Esophagus (tissue), 2 donors: ENCODE measurements around the gene TACC2. TPM values are rescaled to one million over a fixed set of nuclear protein-coding genes. Genes with fewer than 3 reads are reported as not detected.

Experiments
- H3K27ac ChIP-seq, 2 donors: one replicate each; pipeline ENCODE4 v1.5.1; 2013; ENCODE audit warnings: low read depth in 2 of 2, mild to moderate bottlenecking in 2 of 2, inconsistent platforms in 1 of 2, low read length in 1 of 2, moderate library complexity in 1 of 2
- H3K27me3 ChIP-seq, 2 donors: one replicate each; pipeline ENCODE4 v1.6.1; 2013; ENCODE audit warnings: low read length in 2 of 2, control low read depth in 1 of 2, mild to moderate bottlenecking in 1 of 2; ENCODE audit not compliant: insufficient read depth in 2 of 2, control insufficient read depth in 1 of 2
- H3K36me3 ChIP-seq, 2 donors: one replicate each; pipeline ENCODE4 v1.6.1; 2013; ENCODE audit warnings: low read length in 1 of 2; ENCODE audit not compliant: control insufficient read depth in 2 of 2, insufficient read depth in 2 of 2
- H3K4me1 ChIP-seq, 2 donors: one replicate each; pipeline ENCODE4 v1.6.1; 2013; ENCODE audit warnings: low read length in 1 of 2; ENCODE audit not compliant: control insufficient read depth in 2 of 2, insufficient read depth in 2 of 2
- H3K4me3 ChIP-seq, 2 donors: one replicate each; pipeline ENCODE4 v1.5.1; 2013; ENCODE audit warnings: low read length in 2 of 2, mild to moderate bottlenecking in 2 of 2, low read depth in 1 of 2, moderate library complexity in 1 of 2
- H3K9me3 ChIP-seq, 2 donors: one replicate each; pipeline ENCODE4 v1.6.1; 2013; ENCODE audit warnings: mild to moderate bottlenecking in 2 of 2, low read depth in 1 of 2, low read length in 1 of 2, moderate library complexity in 1 of 2; ENCODE audit not compliant: control insufficient read depth in 2 of 2, insufficient read depth in 1 of 2
- WGBS, 2 donors: extraction: QIAGEN DNeasy Blood & Tissue Kit; methylation state at CpG; one replicate each; pipeline ENCODE4 v1.1.7; 2013; 5-methylcytosine and 5-hydroxymethylcytosine counted together
- polyA plus RNA-seq, 2 donors: library from polyadenylated mRNA; stranded (reverse); fragments of 200-250 nt; gene quantifications; one replicate each; pipeline ENCODE4 v1.2.3, GENCODE V29; 2013
- donor health status: healthy with polysubstance abuse.
- donor health status: Bipolar disorder and iron deficiency.

TACC2 gene
- polyA plus RNA-seq, 2 donors, result 47.8 to 51.8 TPM

DNA sequence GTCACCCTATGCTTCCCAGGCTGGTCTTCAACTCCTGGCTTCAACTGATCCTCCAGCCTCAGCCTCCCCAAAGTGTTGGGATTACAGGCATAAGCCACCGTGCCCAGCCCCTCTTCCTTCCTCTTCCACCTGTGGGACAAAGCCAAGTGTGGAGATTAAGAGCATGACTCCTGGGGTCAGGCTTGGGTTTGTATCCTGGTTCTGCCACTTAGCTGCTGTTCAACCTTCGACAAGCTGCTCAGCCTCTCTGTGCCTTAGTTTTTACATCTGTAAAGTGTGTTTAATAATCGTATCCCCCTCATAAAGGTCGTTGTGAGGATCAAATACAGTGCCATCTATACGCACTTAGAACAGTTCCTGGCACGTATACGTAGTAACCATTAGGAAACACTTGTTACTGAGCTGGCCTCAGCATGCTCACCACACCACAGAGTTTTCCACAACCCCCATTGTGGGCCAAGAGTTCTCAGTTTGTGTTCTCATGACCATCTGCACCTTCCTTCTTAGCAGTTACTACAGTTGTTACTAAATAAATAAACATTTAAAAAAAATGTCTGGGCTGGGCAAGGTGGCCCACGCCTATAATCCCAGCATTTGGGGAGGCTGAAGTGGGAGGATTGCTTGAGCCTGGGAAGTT, 141.6 kb downstream of the TACC2 start:
- H3K36me3 ChIP-seq, result peaks cover 6 to 17% of the 10 kb centered on the region in 2 donors
- H3K27ac ChIP-seq, result no peak overlapping the region
- H3K27me3 ChIP-seq, result no peaks in the 10 kb centered on the region
- H3K4me1 ChIP-seq, result peaks cover 0 to 6% of the 10 kb centered on the region in 2 donors
- no peaks in the 10 kb centered on the region for H3K9me3 ChIP-seq
- H3K4me3 ChIP-seq, result no peak overlapping the region
- WGBS, 2 donors, result 84 to 86% methylated on average over 8 of the region's 8 CpGs

DNA sequence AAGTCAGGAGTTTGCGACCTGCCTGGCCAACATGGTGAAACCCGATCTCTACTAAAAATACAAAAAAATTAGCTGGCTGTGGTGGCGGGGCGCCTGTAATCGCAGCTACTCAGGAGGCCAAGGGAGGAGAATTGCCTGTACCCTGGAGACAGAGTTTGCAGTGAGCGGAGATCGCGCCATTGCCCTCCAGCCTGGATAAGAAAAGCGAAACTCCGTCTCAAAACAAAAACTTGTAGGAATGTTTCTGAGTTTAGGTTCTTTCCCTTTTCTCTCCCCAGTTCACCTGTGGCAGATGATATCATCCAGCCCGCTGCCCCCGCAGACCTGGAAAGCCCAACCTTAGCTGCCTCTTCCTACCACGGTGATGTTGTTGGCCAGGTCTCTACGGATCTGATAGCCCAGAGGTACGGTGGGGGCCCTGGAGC, 143.4 kb downstream of the TACC2 start:
- Histone ChIP-seq H3K27ac (no peak overlapping the region), H3K36me3 (peaks cover 6 to 18% of the 10 kb centered on the region in 2 donors), H3K27me3 (no peaks in the 10 kb centered on the region), H3K9me3 (no peaks in the 10 kb centered on the region), H3K4me1 (no peaks in the 10 kb centered on the region), H3K4me3 (no peak overlapping the region)
- WGBS, 2 donors, result 54 to 62% methylated on average over 15 of the region's 15 CpGs

DNA sequence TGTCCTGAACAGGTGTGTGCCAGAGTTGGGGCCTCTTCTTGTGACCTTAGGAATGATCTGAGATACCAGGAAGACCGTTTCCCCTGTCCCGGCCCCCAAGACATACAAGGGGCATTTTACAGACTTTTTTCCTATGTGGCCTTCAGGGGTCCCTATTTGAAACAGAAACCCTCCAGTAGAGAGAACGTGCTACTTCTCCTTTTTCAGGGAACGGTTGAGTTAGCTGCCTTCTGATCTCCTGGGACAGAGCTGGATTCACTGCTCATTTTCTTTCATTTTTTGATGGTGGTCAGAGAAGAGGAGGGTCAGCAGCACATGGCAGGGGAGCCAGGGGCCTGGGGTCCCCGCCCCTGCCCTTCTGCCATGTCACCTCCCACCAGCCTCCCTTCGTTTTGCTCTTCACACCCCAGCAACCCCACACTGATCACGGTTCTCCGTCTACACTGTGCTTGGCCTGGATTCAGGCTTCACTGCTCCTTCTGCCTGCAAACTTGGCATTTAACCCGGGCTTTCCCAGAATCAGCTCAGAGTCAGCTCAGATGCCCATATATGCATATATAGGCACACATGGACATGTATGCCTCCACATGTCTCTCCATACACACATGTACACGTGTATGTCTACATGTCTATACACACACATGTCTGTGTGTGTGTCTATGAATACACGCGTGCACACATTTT, 144.1 kb downstream of the TACC2 start:
- Histone ChIP-seq H3K9me3 (no peaks in the 10 kb centered on the region), H3K4me3 (no peak overlapping the region), H3K36me3 (peaks cover 6 to 21% of the 10 kb centered on the region in 2 donors), H3K27ac (peak overlapping the region in 1 of 2 donors; percentile 6), H3K4me1 (no peaks in the 10 kb centered on the region), H3K27me3 (no peaks in the 10 kb centered on the region)
- 49 to 53% methylated on average over 12 of the region's 12 CpGs for WGBS, 2 donors

DNA sequence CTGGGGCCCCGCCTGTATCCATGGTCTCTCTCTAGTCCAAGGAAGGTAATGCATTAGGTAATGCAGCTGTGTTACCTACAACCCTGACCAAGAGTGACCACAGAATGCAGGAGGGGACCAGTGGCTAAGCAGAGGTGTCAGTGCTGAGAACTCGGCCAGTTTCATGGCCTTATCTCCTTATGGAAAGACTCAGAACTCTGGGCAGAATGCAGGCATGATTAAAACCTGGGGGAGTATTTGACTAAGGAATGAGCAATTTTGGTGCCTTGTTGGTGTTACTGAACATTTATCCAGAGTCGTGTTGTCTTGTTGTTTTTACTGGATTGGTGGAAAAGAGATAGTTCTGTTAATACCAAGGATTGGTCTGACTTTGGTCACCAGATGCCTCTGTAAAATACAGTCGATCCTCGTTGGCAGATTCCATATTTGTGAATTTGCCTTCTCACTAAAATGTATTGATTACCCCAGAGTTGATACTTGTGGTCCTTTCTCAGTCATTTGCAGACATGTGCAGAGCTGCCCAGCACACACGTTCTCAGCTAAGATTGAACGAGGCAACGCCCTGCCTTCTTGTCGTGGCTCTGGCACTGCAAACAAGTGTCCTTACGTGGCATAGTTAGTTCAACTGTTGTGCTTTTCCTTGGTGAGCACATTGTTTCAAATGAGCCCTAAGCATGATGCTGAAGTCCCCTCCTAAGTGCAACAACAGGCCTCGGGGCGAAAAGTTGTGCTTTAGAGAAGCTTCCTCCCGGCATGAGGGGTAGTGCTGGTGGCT, 146.5 kb downstream of the TACC2 start:
- no peak overlapping the region for H3K27ac ChIP-seq
- no peak overlapping the region for H3K4me3 ChIP-seq
- H3K36me3 ChIP-seq, result peaks cover 6 to 20% of the 10 kb centered on the region in 2 donors
- WGBS, 2 donors, result 79 to 82% methylated on average over 13 of the region's 13 CpGs
- no peaks in the 10 kb centered on the region for H3K9me3 ChIP-seq
- no peaks in the 10 kb centered on the region for H3K27me3 ChIP-seq
- peaks cover 3 to 4% of the 10 kb centered on the region in 2 donors for H3K4me1 ChIP-seq

DNA sequence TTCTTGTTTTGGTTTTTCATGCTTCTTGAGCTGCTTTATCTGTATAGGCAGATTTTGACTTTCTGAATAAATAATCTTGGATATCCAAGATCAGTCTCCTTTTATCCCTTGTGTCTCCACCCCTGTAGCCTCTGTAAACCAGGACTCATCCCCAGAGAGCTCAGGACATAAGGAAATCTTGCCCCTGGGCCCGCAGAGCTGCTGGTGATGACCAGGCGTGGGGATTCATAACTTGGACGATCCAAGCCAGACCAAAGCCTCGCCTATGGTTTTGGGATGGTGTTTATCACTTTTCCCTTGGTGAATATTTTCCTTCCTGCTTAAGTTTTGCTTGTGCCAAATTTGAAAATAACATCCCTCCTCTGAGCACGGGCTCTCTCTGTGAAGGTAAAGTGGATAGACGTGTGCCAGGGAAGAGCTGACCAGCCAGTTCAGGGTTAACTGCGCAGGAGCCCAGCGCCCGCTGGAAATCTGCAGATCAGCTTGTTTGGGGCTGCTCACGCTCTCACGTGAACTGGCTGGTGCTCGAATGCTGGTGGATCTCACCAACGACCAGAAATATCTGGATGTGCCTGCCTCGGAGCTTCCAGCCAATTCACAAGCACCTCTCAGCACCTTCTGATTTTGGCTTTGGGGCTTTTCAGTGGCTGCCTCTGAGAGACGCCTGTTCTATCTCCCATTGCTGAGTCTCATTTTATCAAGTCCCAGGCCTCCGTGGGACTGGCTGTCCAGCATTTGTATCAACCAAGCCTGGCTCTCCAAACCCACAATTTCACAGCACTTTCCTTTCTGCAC, 150.1 kb downstream of the TACC2 start:
- Histone ChIP-seq H3K36me3 (peaks cover 0 to 15% of the 10 kb centered on the region in 2 donors), H3K4me1 (peaks cover 19 to 28% of the 10 kb centered on the region in 2 donors)
- 69 to 72% methylated on average over 16 of the region's 16 CpGs for WGBS, 2 donors

DNA sequence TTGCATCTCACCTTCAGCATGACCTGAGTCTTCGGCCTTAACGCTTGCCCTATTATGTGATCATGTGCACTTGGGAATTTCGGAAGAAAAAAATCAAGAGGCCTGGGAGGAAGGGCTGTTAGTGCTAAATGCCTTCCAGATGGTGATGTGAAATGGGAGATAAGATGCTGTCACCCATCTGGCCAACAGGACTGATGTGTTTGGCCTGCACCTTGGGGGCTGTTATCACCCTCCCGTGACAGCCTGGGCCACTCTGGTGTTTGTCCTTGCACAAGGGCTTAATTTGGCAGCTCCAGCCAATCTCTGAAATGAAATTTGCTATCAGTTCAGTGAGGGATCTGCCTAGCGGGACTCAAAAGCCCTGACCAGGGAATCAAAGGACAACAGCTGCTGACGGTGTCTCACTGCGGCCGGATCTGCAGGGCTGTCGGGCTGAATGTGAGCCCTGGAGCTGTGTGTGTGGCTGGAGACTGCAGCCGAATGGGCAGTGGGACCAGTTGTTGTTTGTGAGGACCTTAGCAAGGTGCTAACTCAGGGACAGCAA, 150.7 kb downstream of the TACC2 start:
- H3K27ac ChIP-seq, result peak overlapping the region; percentile 55 to 74
- H3K9me3 ChIP-seq, result no peaks in the 10 kb centered on the region
- no peaks in the 10 kb centered on the region for H3K27me3 ChIP-seq
- H3K4me1 ChIP-seq, result peaks cover 19 to 28% of the 10 kb centered on the region in 2 donors
- no peak overlapping the region for H3K4me3 ChIP-seq
- H3K36me3 ChIP-seq, result peaks cover 0 to 12% of the 10 kb centered on the region in 2 donors
- 64 to 75% methylated on average over 10 of the region's 10 CpGs for WGBS, 2 donors

More for the DNA sequence above, 150.1 kb downstream of the TACC2 start:
- no peaks in the 10 kb centered on the region for H3K9me3 ChIP-seq
- no peak overlapping the region for H3K4me3 ChIP-seq
- peak overlapping the region; percentile 31 to 74 for H3K27ac ChIP-seq
- no peaks in the 10 kb centered on the region for H3K27me3 ChIP-seq

DNA sequence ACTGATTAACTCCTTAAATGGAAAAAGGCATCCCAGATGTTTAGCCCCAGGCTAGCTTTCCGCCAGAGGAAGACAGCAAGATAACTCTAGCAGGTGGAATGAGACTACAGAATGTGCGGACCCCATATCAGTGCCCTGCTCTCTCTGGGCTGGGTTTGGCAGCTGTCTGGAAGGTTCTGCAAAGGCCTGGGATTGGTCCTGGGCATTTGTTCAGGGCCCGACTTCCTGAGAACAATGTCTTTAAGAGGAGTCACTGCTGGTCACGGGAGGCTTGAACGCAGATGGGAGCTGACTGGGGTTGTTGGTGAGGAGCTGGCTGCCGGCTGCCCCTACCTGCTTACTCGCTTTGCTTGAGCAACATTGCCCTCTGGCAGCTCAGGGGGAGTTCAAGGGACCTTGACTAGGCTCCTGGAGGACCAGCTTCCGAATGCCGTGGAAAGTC, 151.5 kb downstream of the TACC2 start:
- H3K36me3 ChIP-seq, result peaks cover 0 to 13% of the 10 kb centered on the region in 2 donors
- no peak overlapping the region for H3K4me3 ChIP-seq
- no peaks in the 10 kb centered on the region for H3K9me3 ChIP-seq
- WGBS, 2 donors, result 43 to 51% methylated on average over 9 of the region's 9 CpGs
- peak overlapping the region; percentile 65 to 90 for H3K27ac ChIP-seq
- H3K4me1 ChIP-seq, result peaks cover 19 to 28% of the 10 kb centered on the region in 2 donors
- no peaks in the 10 kb centered on the region for H3K27me3 ChIP-seq

DNA sequence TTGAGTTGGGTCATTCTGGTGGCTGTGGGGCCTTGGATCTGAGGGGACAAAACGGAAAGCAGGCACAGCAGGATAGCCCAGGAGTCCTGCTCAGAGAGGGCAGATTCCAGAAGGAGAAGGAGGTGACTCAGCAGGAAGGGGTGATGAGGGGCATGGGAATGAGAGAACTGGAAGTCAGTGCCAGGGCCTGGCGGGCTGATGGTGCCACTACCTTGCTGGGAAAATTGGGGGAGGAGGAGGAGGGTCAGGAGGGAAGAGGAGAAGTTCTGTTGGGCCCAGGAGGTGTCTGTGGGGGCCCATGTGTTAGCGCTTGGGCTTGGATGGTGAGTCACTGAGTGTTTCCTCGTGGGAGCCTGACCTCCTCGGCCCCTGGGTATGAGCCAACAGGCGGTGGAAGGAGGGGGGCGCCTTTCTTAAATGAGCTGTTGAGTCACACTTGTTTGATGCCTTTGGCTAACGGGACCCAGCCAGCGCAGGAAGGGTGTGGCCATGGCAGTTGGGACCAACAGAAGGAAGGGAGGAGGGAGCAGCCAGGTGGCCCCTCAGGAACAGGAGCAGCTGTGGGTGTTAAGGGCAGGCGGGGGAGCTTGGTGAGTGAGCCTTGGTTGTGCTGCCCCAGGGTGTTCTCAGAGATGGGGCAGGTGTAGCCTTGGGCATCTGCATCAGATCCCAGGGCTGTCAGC, 152.1 kb downstream of the TACC2 start:
- no peaks in the 10 kb centered on the region for H3K27me3 ChIP-seq
- H3K4me3 ChIP-seq, result no peak overlapping the region
- peaks cover 5 to 14% of the 10 kb centered on the region in 2 donors for H3K36me3 ChIP-seq
- peak overlapping the region; percentile 74 to 90 for H3K27ac ChIP-seq
- no peaks in the 10 kb centered on the region for H3K9me3 ChIP-seq
- WGBS, 2 donors, result 12 to 22% methylated on average over 10 of the region's 10 CpGs
- H3K4me1 ChIP-seq, result peaks cover 19 to 28% of the 10 kb centered on the region in 2 donors
